ENCODE measurements around the gene RHBDD2.
"Not testable (repeated sequence)": the region's sequence is repeated elsewhere in the genome, so short reads cannot be mapped to it uniquely, and the experiment has no call there.

Gene RHBDD2

GRCh38 chr7:75878769-75879611 lies at the start of gene RHBDD2:
Gene RHBDD2 (plus strand): TSS chr7:75879034. CDS start chr7:75879083, 49 bp downstream.
- peak; percentile 62 to 97 (median 94) for DNase-seq

GRCh38 chr7:75829656-75830055 lies 49.2 kb upstream of the RHBDD2 start:
- DNase-seq = peak in 4 of 58 donors; percentile 1 to 9 (median 4)

GRCh38 chr7:75830978-75831377 lies 47.9 kb upstream of the RHBDD2 start:
- DNase-seq = no peak

- not testable (repeated sequence) for DNase-seq
These were observed 45.2 kb upstream of the RHBDD2 start for GRCh38 chr7:75833662-75834061.

- no peak for DNase-seq
These were observed 43.0 kb upstream of the RHBDD2 start for GRCh38 chr7:75835688-75836285.

- no peak for DNase-seq
These were observed 42.0 kb upstream of the RHBDD2 start for GRCh38 chr7:75836798-75837197.

GRCh38 chr7:75838281-75838930 lies 40.4 kb upstream of the RHBDD2 start:
- DNase-seq = not testable (repeated sequence)

- DNase-seq = no peak
These were observed 38.8 kb upstream of the RHBDD2 start for GRCh38 chr7:75840029-75840428.

- DNase-seq = peak in 3 of 58 donors; percentile 3 to 47 (median 3)
These were observed 35.9 kb upstream of the RHBDD2 start for GRCh38 chr7:75842836-75843446.

GRCh38 chr7:75843613-75844116 lies 35.2 kb upstream of the RHBDD2 start:
- no peak for DNase-seq

- DNase-seq = no peak
These were observed 34.7 kb upstream of the RHBDD2 start for GRCh38 chr7:75844158-75844557.

- not testable (repeated sequence) for DNase-seq
These were observed 33.7 kb upstream of the RHBDD2 start for GRCh38 chr7:75845132-75845531.

- no peak for DNase-seq
These were observed 31.1 kb upstream of the RHBDD2 start for GRCh38 chr7:75847707-75848106.

GRCh38 chr7:75849573-75849972 lies 29.3 kb upstream of the RHBDD2 start:
- no peak for DNase-seq

GRCh38 chr7:75850235-75850634 lies 28.6 kb upstream of the RHBDD2 start:
- no peak for DNase-seq

GRCh38 chr7:75854233-75854632 lies 24.6 kb upstream of the RHBDD2 start:
- no peak for DNase-seq

GRCh38 chr7:75854813-75855345 lies 24.0 kb upstream of the RHBDD2 start:
- not testable (repeated sequence) for DNase-seq

GRCh38 chr7:75856536-75856935 lies 22.3 kb upstream of the RHBDD2 start:
- no peak for DNase-seq

GRCh38 chr7:75858410-75858809 lies 20.4 kb upstream of the RHBDD2 start:
- DNase-seq = no peak

- no peak for DNase-seq
These were observed 17.2 kb upstream of the RHBDD2 start for GRCh38 chr7:75861636-75862035.

GRCh38 chr7:75864251-75864650 lies 14.6 kb upstream of the RHBDD2 start:
- DNase-seq = not testable (repeated sequence)

Data from anterior cingulate cortex (tissue), 58 donors.